OCI-LY7 (cell line): ENCODE measurements around the gene SCIMP. TPM values are rescaled to one million over a fixed set of nuclear protein-coding genes. Genes with fewer than 3 reads are reported as not detected.

Source experiments
- BruUV-seq: library from RNA; stranded (reverse); fragments of 400-500 nt; replicated peaks from 2 replicates; lab custom pipeline; 2021; lab: Mats Ljungman, UMichigan
- CTCF ChIA-PET: fragments of 300-600 bp; sonication (Branson Sonifier 250); formaldehyde crosslinking; loops from one replicate; lab custom pipeline; 2022; ENCODE audit warnings: antibody characterized with exemption; ENCODE audit not compliant: unreplicated experiment; lab: Charles Lee
- POLR2A ChIA-PET: fragments of 300-600 bp; sonication (Branson Sonifier 250); formaldehyde crosslinking; loops from one replicate; lab custom pipeline; 2022; ENCODE audit warnings: antibody characterized with exemption; lab: Charles Lee
- DNase-seq: peaks from one replicate; pipeline ENCODE4 v3.0.0-alpha.2; 2015; ENCODE audit warnings: low spot score
- H2AFZ ChIP-seq: fragments of 200-600 bp; sonication (generic), shearing (Covaris generic); 2 replicates; pipeline ENCODE4 v1.6.1; 2014; ENCODE audit warnings: mild to moderate bottlenecking, antibody characterized with exemption, low read length, moderate library complexity
- H3K27ac ChIP-seq: fragments of 200-600 bp; sonication (generic); 2 replicates; pipeline ENCODE4 v1.5.1; 2014; ENCODE audit warnings: mixed run types, low read depth, mild to moderate bottlenecking, moderate library complexity, low read length, inconsistent platforms; ENCODE audit not compliant: poor library complexity, severe bottlenecking
- H3K36me3 ChIP-seq: fragments of 200-600 bp; sonication (generic); 2 replicates; pipeline ENCODE4 v1.6.1; 2014; ENCODE audit warnings: mild to moderate bottlenecking, antibody characterized with exemption, low read length, moderate library complexity, mixed read lengths; ENCODE audit not compliant: insufficient read depth
- H3K4me1 ChIP-seq: fragments of 200-600 bp; sonication (generic); 2 replicates; pipeline ENCODE4 v1.5.1; 2014; ENCODE audit warnings: mild to moderate bottlenecking, low read length; ENCODE audit not compliant: insufficient read depth, poor library complexity, severe bottlenecking
- H3K4me2 ChIP-seq: fragments of 200-600 bp; sonication (generic); 2 replicates; pipeline ENCODE4 v1.6.1; 2014; ENCODE audit warnings: mild to moderate bottlenecking, low read length
- H3K4me3 ChIP-seq: fragments of 200-600 bp; sonication (generic); 2 replicates; pipeline ENCODE4 v1.5.1; 2014; ENCODE audit warnings: mild to moderate bottlenecking, low read depth, low read length; ENCODE audit not compliant: poor library complexity, severe bottlenecking
- H3K79me2 ChIP-seq: fragments of 200-600 bp; sonication (generic); 2 replicates; pipeline ENCODE4 v1.6.1; 2016; ENCODE audit warnings: low read depth, mild to moderate bottlenecking, low read length, moderate library complexity, mixed read lengths; ENCODE audit not compliant: insufficient read depth
- H3K9me2 ChIP-seq: fragments of 200-600 bp; sonication (generic); 2 replicates; pipeline ENCODE4 v1.6.1; 2016; ENCODE audit warnings: mild to moderate bottlenecking, low read length, mixed read lengths; ENCODE audit not compliant: insufficient read depth
- H3K9me3 ChIP-seq: fragments of 200-600 bp; sonication (generic); 2 replicates; pipeline ENCODE4 v1.6.1; 2014; ENCODE audit warnings: mild to moderate bottlenecking, mixed run types, low read length, mixed read lengths
- H4K20me1 ChIP-seq: fragments of 200-600 bp; sonication (generic); 2 replicates; pipeline ENCODE4 v1.6.1; 2014; ENCODE audit warnings: mild to moderate bottlenecking, antibody characterized with exemption, low read length, moderate library complexity, mixed read lengths; ENCODE audit not compliant: insufficient read depth
- CTCF ChIP-seq: fragments of 200-600 bp; sonication (generic); conservative IDR thresholded peaks from 2 replicates; pipeline ENCODE4 v1.5.1; 2014; ENCODE audit warnings: mild to moderate bottlenecking, antibody characterized with exemption, low read length, moderate library complexity, mixed read lengths
- EZH2phosphoT487 ChIP-seq: fragments of 200-600 bp; sonication (generic); IDR thresholded peaks from 2 replicates; pipeline ENCODE4 v1.6.1; 2018; ENCODE audit warnings: low read depth, borderline replicate concordance, mild to moderate bottlenecking, mixed run types, antibody characterized with exemption, low read length, moderate library complexity, mixed read lengths
- intact Hi-C: fragments of 100-400 bp; cut with micrococcal nuclease; formaldehyde crosslinking; loops from one replicate; pipeline ENCODE4 v1.10.0; 2022; ENCODE audit not compliant: unreplicated experiment
- total RNA-seq, 2 experiments: library from RNA; depleted of rRNA in 1 of 2; stranded (reverse); fragments of >200 nt in 1 of 2; shearing (Covaris generic) in 1 of 2; gene quantifications; 2 replicates each; pipeline ENCODE4 v1.2.3, GENCODE V29; 2014 to 2022

Gene SCIMP
- total RNA-seq, 2 experiments from 2014 or later: 0.27 to 0.88 TPM

DNA sequence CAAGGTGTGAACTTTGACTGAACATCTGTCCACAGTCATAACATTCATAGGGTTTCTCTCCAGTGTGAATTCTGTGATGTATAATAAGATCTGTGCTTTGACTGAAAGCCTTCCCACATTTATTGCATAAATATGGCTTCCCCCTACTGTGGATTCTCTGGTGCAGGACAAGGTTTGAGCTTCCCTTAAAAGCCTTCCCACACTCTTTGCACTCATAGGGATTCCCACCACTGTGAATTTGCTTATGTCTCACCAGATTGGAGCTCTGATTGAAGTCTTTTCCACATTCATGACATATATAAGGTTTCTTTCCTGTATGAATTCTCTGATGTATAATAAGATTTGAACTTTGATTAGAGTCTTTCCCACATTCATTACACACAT, 51.3 kb downstream of the SCIMP start:
- intact Hi-C loops: no loop called here
- TSS peak; percentile 0 for BruUV-seq
- no peak overlapping the region for H3K4me2 ChIP-seq
- CTCF ChIA-PET: no interaction called here
- no peaks in the 10 kb centered on the region for H3K9me2 ChIP-seq
- no peaks in the 10 kb centered on the region for H3K4me1 ChIP-seq
- H3K36me3 ChIP-seq: peaks cover 76% of the 10 kb centered on the region
- peaks cover 54% of the 10 kb centered on the region for H3K9me3 ChIP-seq
- H3K79me2 ChIP-seq: peaks cover 10% of the 10 kb centered on the region; the same call in 1 of the 2 replicates
- H4K20me1 ChIP-seq: no peaks in the 10 kb centered on the region
- POLR2A ChIA-PET: interaction anchor here (0.7 to 1.0 kb wide), 2 partner anchors 95 to 144 kb away, joined by 3 read pairs; no protein-coding TSS in a partner anchor
- H3K4me3 ChIP-seq: no peak overlapping the region
- no peak for TF ChIP-seq CTCF
- no peak for TF ChIP-seq EZH2phosphoT487
- H2AFZ ChIP-seq: no peak overlapping the region
- H3K27ac ChIP-seq: no peak overlapping the region
- DNase-seq: no peak

GRCh38 chr17:5182597-5183409, 51.9 kb downstream of the SCIMP start:
- intact Hi-C loops: no loop called here
- no peak overlapping the region for H3K4me2 ChIP-seq
- BruUV-seq: no TSS peak
- TF ChIP-seq CTCF (no peak), EZH2phosphoT487 (no peak)
- no peaks in the 10 kb centered on the region for H4K20me1 ChIP-seq
- peaks cover 70% of the 10 kb centered on the region for H3K36me3 ChIP-seq
- no peaks in the 10 kb centered on the region for H3K9me2 ChIP-seq
- CTCF ChIA-PET: interaction anchor here (0.6 kb wide), 1 partner anchor 147 kb away, joined by 8 read pairs; no protein-coding TSS in a partner anchor
- H3K79me2 ChIP-seq: peaks cover 6% of the 10 kb centered on the region; the same call in 1 of the 2 replicates
- no peaks in the 10 kb centered on the region for H3K4me1 ChIP-seq
- H3K9me3 ChIP-seq: peaks cover 49% of the 10 kb centered on the region
- DNase-seq: no peak
- H3K4me3 ChIP-seq: no peak overlapping the region
- POLR2A ChIA-PET: interaction anchor here (0.7 to 1.0 kb wide), 2 partner anchors 94 to 145 kb away, joined by 3 read pairs; no protein-coding TSS in a partner anchor
- H2AFZ ChIP-seq: no peak overlapping the region
- H3K27ac ChIP-seq: no peak overlapping the region
